K562 (cell line): ENCODE measurements around the gene SCART1.

Source experiments
- CBX3 ChIP-seq, 2 experiments: IDR thresholded peaks; 1 replicate in 1 of 2; 2 replicates in 1 of 2; pipeline ENCODE4 v1.6.1; 2012; ENCODE audit warnings: inconsistent platforms in 2 of 2, low read length in 2 of 2, borderline replicate concordance in 1 of 2, control low read depth in 1 of 2
- GABPA ChIP-seq: fragments of 200-800 bp; sonication (Bioruptor generic); conservative IDR thresholded peaks from 2 replicates; pipeline ENCODE4 v1.6.1; 2016; ENCODE audit warnings: low read depth, missing genetic modification characterization, missing compliant biosample characterization
- PATZ1 ChIP-seq: fragments of 250-450 bp; sonication (Bioruptor Pico); IDR thresholded peaks from 2 replicates; pipeline ENCODE4 v1.5.0; 2020; ENCODE audit warnings: mild to moderate bottlenecking, borderline replicate concordance
- SAFB2 ChIP-seq: fragments of 200-400 bp; formaldehyde crosslinking; IDR thresholded peaks from 2 replicates; pipeline ENCODE4 v1.6.1; 2018; ENCODE audit warnings: borderline replicate concordance, low read length, low read depth, moderate library complexity; ENCODE audit not compliant: severe bottlenecking
- SRSF9 ChIP-seq: fragments of 200-400 bp; formaldehyde crosslinking; IDR thresholded peaks from 2 replicates; pipeline ENCODE4 v1.6.1; 2017; ENCODE audit warnings: low read depth, low read length, borderline replicate concordance

GRCh38 chr10:133451346-133451745, 2.4 kb upstream of the SCART1 start:
- TF ChIP-seq PATZ1 (CRISPR knock-in tag) (no peak), CBX3 (IDR thresholded peaks at IDR 0.05; ENCODE audit: borderline replicate concordance in 1 of 2, low read length in 2 of 2) (no peak), GABPA (tag) (no peak), SRSF9 (no peak), SAFB2 (no peak)
